ENCODE data around the gene VAC14. TPM values are rescaled to one million over a fixed set of nuclear protein-coding genes. Genes with fewer than 3 reads are reported as not detected.
A peak's percentile ranks its signal among the peaks of the same experiment; 100 is the strongest.

The VAC14 gene
- total and polyA plus RNA-seq, 4 donors, result 27.6 to 60.8 (median 50.9) TPM

- ATAC-seq (ENCODE audit: insufficient read depth, low FRiP score) (no peak), DNase-seq (peak in 1 of 3 donors; percentile 45)
- Histone ChIP-seq H3K36me3 (ENCODE audit: control insufficient read depth in 4 of 4, insufficient read depth in 4 of 4, low read length in 4 of 4) (no peaks in the 10 kb centered on the region), H3K27ac (ENCODE audit: low read depth in 1 of 2, low read length in 1 of 2) (no peak overlapping the region), H3K27me3 (ENCODE audit: control insufficient read depth in 3 of 3, insufficient read depth in 3 of 3, low read length in 2 of 3) (no peaks in the 10 kb centered on the region), H3K9me3 (ENCODE audit: control insufficient read depth in 4 of 4, insufficient read depth in 3 of 4, low read length in 3 of 4) (no peaks in the 10 kb centered on the region), H3K4me3 (no peak overlapping the region), H3K4me1 (ENCODE audit: control insufficient read depth in 5 of 5, insufficient read depth in 5 of 5, low read length in 5 of 5) (peaks cover 0 to 87% (median 57%) of the 10 kb centered on the region in 5 donors), H3K9ac (ENCODE audit: insufficient read depth in 1 of 2, low read length in 2 of 2) (no peak overlapping the region)
- no peak for TF ChIP-seq CTCF (IDR thresholded peaks at IDR 0.05; ENCODE audit: control extremely low read depth, extremely low read depth)
- 91 to 95% methylated on average over 10 of the region's 10 CpGs for whole genome bisulfite sequencing, 2 donors
These were observed 87.1 kb downstream of the VAC14 start for GRCh38 chr16:70713824-70714223.

GRCh38 chr16:70713342-70713741 lies 87.6 kb downstream of the VAC14 start:
- no peak for ATAC-seq (ENCODE audit: insufficient read depth, low FRiP score)
- no peak for TF ChIP-seq CTCF (IDR thresholded peaks at IDR 0.05; ENCODE audit: control extremely low read depth, extremely low read depth)
- peaks cover 0 to 83% (median 54%) of the 10 kb centered on the region in 5 donors for H3K4me1 ChIP-seq (ENCODE audit: control insufficient read depth in 5 of 5, insufficient read depth in 5 of 5, low read length in 5 of 5)
- H3K9me3 ChIP-seq (ENCODE audit: control insufficient read depth in 4 of 4, insufficient read depth in 3 of 4, low read length in 3 of 4), result no peaks in the 10 kb centered on the region
- H3K27ac ChIP-seq (ENCODE audit: low read depth in 1 of 2, low read length in 1 of 2), result no peak overlapping the region
- H3K9ac ChIP-seq (ENCODE audit: insufficient read depth in 1 of 2, low read length in 2 of 2), result peak overlapping the region in 1 of 2 donors; percentile 61
- no peak overlapping the region for H3K4me3 ChIP-seq
- 72 to 82% methylated on average over 5 of the region's 5 CpGs for WGBS, 2 donors
- no peaks in the 10 kb centered on the region for H3K27me3 ChIP-seq (ENCODE audit: control insufficient read depth in 3 of 3, insufficient read depth in 3 of 3, low read length in 2 of 3)
- peaks cover 0 to 2% (median 0%) of the 10 kb centered on the region in 4 donors for H3K36me3 ChIP-seq (ENCODE audit: control insufficient read depth in 4 of 4, insufficient read depth in 4 of 4, low read length in 4 of 4)
- DNase-seq, result no peak

- Histone ChIP-seq H3K27me3 (ENCODE audit: control insufficient read depth in 3 of 3, insufficient read depth in 3 of 3, low read length in 2 of 3) (no peaks in the 10 kb centered on the region), H3K4me3 (no peak overlapping the region), H3K4me1 (ENCODE audit: control insufficient read depth in 5 of 5, insufficient read depth in 5 of 5, low read length in 5 of 5) (peaks cover 0 to 81% (median 54%) of the 10 kb centered on the region in 5 donors), H3K9me3 (ENCODE audit: control insufficient read depth in 4 of 4, insufficient read depth in 3 of 4, low read length in 3 of 4) (no peaks in the 10 kb centered on the region), H3K36me3 (ENCODE audit: control insufficient read depth in 4 of 4, insufficient read depth in 4 of 4, low read length in 4 of 4) (peaks cover 0 to 2% (median 0%) of the 10 kb centered on the region in 4 donors), H3K9ac (ENCODE audit: insufficient read depth in 1 of 2, low read length in 2 of 2) (no peak overlapping the region), H3K27ac (ENCODE audit: low read depth in 1 of 2, low read length in 1 of 2) (no peak overlapping the region)
- ATAC-seq (ENCODE audit: insufficient read depth, low FRiP score), result no peak
- no peak for DNase-seq
- TF ChIP-seq CTCF (IDR thresholded peaks at IDR 0.05; ENCODE audit: control extremely low read depth, extremely low read depth), result no peak
- WGBS, 2 donors, result 92 to 94% methylated on average over 12 of the region's 12 CpGs
These were observed 88.0 kb downstream of the VAC14 start for GRCh38 chr16:70712942-70713341.

- H3K4me3 ChIP-seq, result no peak overlapping the region
- no peaks in the 10 kb centered on the region for H3K27me3 ChIP-seq (ENCODE audit: control insufficient read depth in 3 of 3, insufficient read depth in 3 of 3, low read length in 2 of 3)
- no peak overlapping the region for H3K27ac ChIP-seq (ENCODE audit: low read depth in 1 of 2, low read length in 1 of 2)
- no peak for ATAC-seq (ENCODE audit: insufficient read depth, low FRiP score)
- peaks cover 0 to 2% (median 0%) of the 10 kb centered on the region in 4 donors for H3K36me3 ChIP-seq (ENCODE audit: control insufficient read depth in 4 of 4, insufficient read depth in 4 of 4, low read length in 4 of 4)
- H3K9ac ChIP-seq (ENCODE audit: insufficient read depth in 1 of 2, low read length in 2 of 2), result no peak overlapping the region
- no peak for DNase-seq
- no peak for TF ChIP-seq CTCF (IDR thresholded peaks at IDR 0.05; ENCODE audit: control extremely low read depth, extremely low read depth)
- WGBS, 2 donors, result 91 to 94% methylated on average over 11 of the region's 11 CpGs
- no peaks in the 10 kb centered on the region for H3K9me3 ChIP-seq (ENCODE audit: control insufficient read depth in 4 of 4, insufficient read depth in 3 of 4, low read length in 3 of 4)
- H3K4me1 ChIP-seq (ENCODE audit: control insufficient read depth in 5 of 5, insufficient read depth in 5 of 5, low read length in 5 of 5), result peaks cover 0 to 80% (median 54%) of the 10 kb centered on the region in 5 donors
These were observed 88.6 kb downstream of the VAC14 start for GRCh38 chr16:70712359-70712758.

Data from lung (tissue), 12 donors.